CD4-positive, alpha-beta T cell (primary cell): ENCODE data around the gene H1-8. TPM values are rescaled to one million over a fixed set of nuclear protein-coding genes. Genes with fewer than 3 reads are reported as not detected.

Experiments used
- ATAC-seq: fragments of 200-7000 bp; cut with Tn5 transposase; one replicate; pipeline ENCODE4 v1.10.0; 2022; ENCODE audit warnings: mild to moderate bottlenecking; ENCODE audit not compliant: poor library complexity
- CTCF ChIA-PET: fragments of 350-600 bp; sonication (Branson Sonifier 250); formaldehyde crosslinking; loops from one replicate; lab custom pipeline; 2021; ENCODE audit warnings: antibody characterized with exemption, inconsistent platforms; lab: Charles Lee
- POLR2A ChIA-PET: fragments of 350-600 bp; sonication (Branson Sonifier 250); formaldehyde crosslinking; loops from one replicate; lab custom pipeline; 2021; ENCODE audit warnings: antibody characterized with exemption, inconsistent platforms; lab: Charles Lee
- DNase-seq, 14 experiments: peaks; one replicate each; pipeline ENCODE4 v3.0.0-alpha.2; 2013 to 2020; ENCODE audit warnings: mixed read lengths in 2 of 14
- H3K27ac ChIP-seq, 2 donors: one replicate each; pipeline versions ENCODE4 v1.5.1 to v1.7.0; 2013; ENCODE audit warnings: low read length in 2 of 2, low read depth in 1 of 2, mild to moderate bottlenecking in 1 of 2
- H3K27me3 ChIP-seq, 2 experiments: 1 replicate in 1 of 2; 2 replicates in 1 of 2; pipeline versions ENCODE4 v1.6.1 to v1.7.0; 2013; ENCODE audit warnings: low read length in 2 of 2, control low read depth in 1 of 2, mild to moderate bottlenecking in 1 of 2, moderate library complexity in 1 of 2; ENCODE audit not compliant: insufficient read depth in 2 of 2, control insufficient read depth in 1 of 2
- H3K36me3 ChIP-seq: one replicate; pipeline ENCODE4 v1.6.1; 2013; ENCODE audit warnings: low read length, control low read depth; ENCODE audit not compliant: insufficient read depth
- H3K4me1 ChIP-seq: one replicate; pipeline ENCODE4 v1.6.1; 2013; ENCODE audit warnings: low read length, control low read depth; ENCODE audit not compliant: insufficient read depth
- H3K4me3 ChIP-seq: one replicate; pipeline ENCODE4 v1.5.1; 2013; ENCODE audit warnings: mild to moderate bottlenecking, low read length, moderate library complexity
- H3K9me3 ChIP-seq, 2 experiments: 1 replicate in 1 of 2; 2 replicates in 1 of 2; pipeline versions ENCODE4 v1.6.1 to v1.7.0; 2013; ENCODE audit warnings: low read length in 2 of 2, mild to moderate bottlenecking in 2 of 2, control low read depth in 1 of 2, moderate library complexity in 1 of 2; ENCODE audit not compliant: control insufficient read depth in 1 of 2, insufficient read depth in 1 of 2
- H3K27ac Mint-ChIP-seq: one replicate; pipeline ENCODE4 v1.8.0; 2020; ENCODE audit warnings: mixed read lengths
- H3K27me3 Mint-ChIP-seq: one replicate; pipeline ENCODE4 v1.8.0; 2021; ENCODE audit warnings: mixed read lengths
- H3K36me3 Mint-ChIP-seq: one replicate; pipeline ENCODE4 v1.8.0; 2021; ENCODE audit warnings: low read depth, mixed read lengths
- H3K4me1 Mint-ChIP-seq: one replicate; pipeline ENCODE4 v1.8.0; 2021; ENCODE audit warnings: low read depth, mixed read lengths
- H3K4me3 Mint-ChIP-seq: one replicate; pipeline ENCODE4 v1.8.0; 2020; ENCODE audit warnings: mild to moderate bottlenecking, mixed read lengths
- H3K9me3 Mint-ChIP-seq: one replicate; pipeline ENCODE4 v1.8.0; 2020; ENCODE audit warnings: mixed read lengths
- CTCF ChIP-seq: fragments of 200-600 bp; IDR thresholded peaks from one replicate; pipeline ENCODE4 v1.8.0; 2022; ENCODE audit warnings: antibody characterized with exemption, mild to moderate bottlenecking
- intact Hi-C, 2 experiments: fragments of 100-400 bp; cut with DNase I in 1 of 2; cut with micrococcal nuclease in 1 of 2; formaldehyde crosslinking; loops; one replicate each; pipeline versions ENCODE4 v1.15.1 to v1.9.0; 2023 to 2025; cut with DNase I, micrococcal nuclease
- total RNA-seq, 174 experiments: library from RNA in 2 of 174; stranded (reverse) in 2 of 174; gene quantifications; one replicate each; pipeline ENCODE4 v1.2.3 and lab custom pipeline; 2021 to 2026

Gene H1-8
- total RNA-seq, 2 experiments from 2014 or later = not detected

GRCh38 chr3:129549805-129550204 lies 6.8 kb downstream of the H1-8 start:
- no peaks in the 10 kb centered on the region for H3K36me3 Mint-ChIP-seq

GRCh38 chr3:129552287-129553050 lies 9.5 kb downstream of the H1-8 start:
- intact Hi-C loops = no loop called here
- DNase-seq = no peak
- H3K4me3 Mint-ChIP-seq = no peak overlapping the region
- no peak overlapping the region for H3K27ac Mint-ChIP-seq
- no peaks in the 10 kb centered on the region for H3K9me3 ChIP-seq
- no peaks in the 10 kb centered on the region for H3K27me3 ChIP-seq
- no peak for ATAC-seq
- H3K36me3 Mint-ChIP-seq = no peaks in the 10 kb centered on the region
- no peak for TF ChIP-seq CTCF
- H3K9me3 Mint-ChIP-seq = no peaks in the 10 kb centered on the region
- no peaks in the 10 kb centered on the region for H3K27me3 Mint-ChIP-seq
- ChIA-PET POLR2A (no interaction called here), CTCF (no interaction called here)
- H3K27ac ChIP-seq = no peak overlapping the region
- peaks cover 16% of the 10 kb centered on the region for H3K4me1 Mint-ChIP-seq
- no peak overlapping the region for H3K4me3 ChIP-seq
- H3K4me1 ChIP-seq = peaks cover 16% of the 10 kb centered on the region
- H3K36me3 ChIP-seq = no peaks in the 10 kb centered on the region

More at GRCh38 chr3:129549805-129550204, 6.8 kb downstream of the H1-8 start:
- H3K4me3 ChIP-seq = no peak overlapping the region
- no peaks in the 10 kb centered on the region for H3K36me3 ChIP-seq
- no peak for TF ChIP-seq CTCF
- Mint-ChIP-seq H3K27me3 (no peaks in the 10 kb centered on the region), H3K4me1 (peaks cover 13% of the 10 kb centered on the region), H3K27ac (no peak overlapping the region), H3K9me3 (no peaks in the 10 kb centered on the region), H3K4me3 (no peak overlapping the region)
- intact Hi-C loops = no loop called here
- no peaks in the 10 kb centered on the region for H3K27me3 ChIP-seq
- ATAC-seq = no peak
- CTCF ChIA-PET = no interaction called here
- DNase-seq = no peak
- H3K9me3 ChIP-seq = no peaks in the 10 kb centered on the region
- peaks cover 14% of the 10 kb centered on the region for H3K4me1 ChIP-seq
- H3K27ac ChIP-seq = no peak overlapping the region
- POLR2A ChIA-PET = no interaction called here

- Mint-ChIP-seq H3K4me1 (peaks cover 16% of the 10 kb centered on the region), H3K9me3 (no peaks in the 10 kb centered on the region), H3K4me3 (no peak overlapping the region), H3K27ac (no peak overlapping the region), H3K36me3 (no peaks in the 10 kb centered on the region), H3K27me3 (no peaks in the 10 kb centered on the region)
- Histone ChIP-seq H3K27me3 (no peaks in the 10 kb centered on the region), H3K4me3 (no peak overlapping the region), H3K36me3 (no peaks in the 10 kb centered on the region), H3K27ac (no peak overlapping the region), H3K9me3 (no peaks in the 10 kb centered on the region), H3K4me1 (peaks cover 17% of the 10 kb centered on the region)
- ChIA-PET CTCF (no interaction called here), POLR2A (interaction anchor here (2.5 kb wide), 1 partner anchor 24 kb away, joined by 15 read pairs; no protein-coding TSS in a partner anchor)
- TF ChIP-seq CTCF = no peak
- ATAC-seq (no peak), DNase-seq (no peak)
- intact Hi-C loops = no loop called here
Observed at GRCh38 chr3:129553171-129553570, 10.2 kb downstream of the H1-8 start.
